GM12865 (cell line): ENCODE measurements around the gene SBK3.

Source experiments
- DNase-seq: peaks from one replicate; pipeline ENCODE4 v3.0.0; 2010; ENCODE audit warnings: low read depth
- H3K4me3 ChIP-seq: 2 replicates; pipeline ENCODE4 v1.5.1; 2011; ENCODE audit warnings: mild to moderate bottlenecking, low read depth, low read length, control low read depth
- CTCF ChIP-seq: IDR thresholded peaks from 2 replicates; pipeline ENCODE4 v1.5.1; 2011; ENCODE audit warnings: low read length, control low read depth, low read depth, inconsistent platforms; ENCODE audit not compliant: insufficient read depth; ENCODE audit errors: missing control alignments

SBK3 gene

GRCh38 chr19:55541091-55541490 lies 4.3 kb downstream of the SBK3 start:
- H3K4me3 ChIP-seq: no peak overlapping the region
- TF ChIP-seq CTCF: no peak
- DNase-seq: no peak

GRCh38 chr19:55540619-55541018 lies 4.7 kb downstream of the SBK3 start:
- H3K4me3 ChIP-seq: no peak overlapping the region
- TF ChIP-seq CTCF: no peak
- no peak for DNase-seq

GRCh38 chr19:55539090-55539984 lies 6.0 kb downstream of the SBK3 start:
- no peak overlapping the region for H3K4me3 ChIP-seq
- no peak for TF ChIP-seq CTCF
- no peak for DNase-seq

GRCh38 chr19:55538132-55538531 lies 7.2 kb downstream of the SBK3 start:
- no peak for DNase-seq
- no peak for TF ChIP-seq CTCF
- H3K4me3 ChIP-seq: no peak overlapping the region

- no peak for TF ChIP-seq CTCF
- no peak for DNase-seq
- no peak overlapping the region for H3K4me3 ChIP-seq
These were observed 7.6 kb downstream of the SBK3 start for GRCh38 chr19:55537741-55538111.

- no peak for TF ChIP-seq CTCF
- no peak within 1 kb of the TSS for H3K4me3 ChIP-seq
- DNase-seq: no peak
These were observed 8.2 kb downstream of the SBK3 start, which contains the start of gene SBK2 for GRCh38 chr19:55536951-55537740. Gene SBK2, minus strand, starts transcription at chr19:55537133. Its CDS starts 839 bp downstream, at chr19:55536294.
